Stimulated activated CD4-positive, alpha-beta T cell treated with anti-CD3 and anti-CD28 coated beads, Interleukin-12 subunit alpha, Interleukin-12 subunit beta, amount 100 ng/mL, for 4 hours (primary cell): ENCODE results near the gene RALGPS2.
"Not testable (repeated sequence)": the region's sequence is repeated elsewhere in the genome, so short reads cannot be mapped to it uniquely, and the experiment has no call there.

Experiments used
- DNase-seq: peaks from one replicate; pipeline ENCODE4 v3.0.0-alpha.2; 2020

RALGPS2 gene

GRCh38 chr1:178946855-178947676 is 222.0 kb downstream of the RALGPS2 start:
- no peak for DNase-seq

- DNase-seq: no peak
Observed at GRCh38 chr1:178947677-178947981, 222.6 kb downstream of the RALGPS2 start.

GRCh38 chr1:178948676-178949075 is 223.6 kb downstream of the RALGPS2 start:
- DNase-seq: no peak

GRCh38 chr1:178949866-178950265 is 224.8 kb downstream of the RALGPS2 start:
- not testable (repeated sequence) for DNase-seq

- no peak for DNase-seq
Observed at GRCh38 chr1:178951600-178951999, 226.6 kb downstream of the RALGPS2 start.

- no peak for DNase-seq
Observed at GRCh38 chr1:178953034-178953433, 228.0 kb downstream of the RALGPS2 start.

GRCh38 chr1:178953538-178954324 is 228.7 kb downstream of the RALGPS2 start:
- DNase-seq: no peak

- DNase-seq: no peak
Observed at GRCh38 chr1:178954325-178954690, 229.3 kb downstream of the RALGPS2 start.

- DNase-seq: no peak
Observed at GRCh38 chr1:178954937-178955336, 229.9 kb downstream of the RALGPS2 start.

GRCh38 chr1:178955391-178955954 is 230.4 kb downstream of the RALGPS2 start:
- no peak for DNase-seq

- DNase-seq: no peak
Observed at GRCh38 chr1:178958491-178958890, 233.4 kb downstream of the RALGPS2 start.

GRCh38 chr1:178959543-178960460 is 234.8 kb downstream of the RALGPS2 start:
- DNase-seq: no peak

- DNase-seq: no peak
Observed at GRCh38 chr1:178960482-178961240, 235.6 kb downstream of the RALGPS2 start.

- DNase-seq: no peak
Observed at GRCh38 chr1:178961331-178961730, 236.3 kb downstream of the RALGPS2 start.

GRCh38 chr1:178961868-178962267 is 236.8 kb downstream of the RALGPS2 start:
- no peak for DNase-seq

GRCh38 chr1:178962853-178963711 is 238.0 kb downstream of the RALGPS2 start:
- no peak for DNase-seq

- DNase-seq: no peak
Observed at GRCh38 chr1:178964469-178965330, 239.7 kb downstream of the RALGPS2 start.

- DNase-seq: no peak
Observed at GRCh38 chr1:178966312-178966711, 241.3 kb downstream of the RALGPS2 start.

- DNase-seq: no peak
Observed at GRCh38 chr1:178969226-178969987, 244.4 kb downstream of the RALGPS2 start.
